ENCODE measurements around the gene PACSIN1.

PACSIN1 gene

DNA sequence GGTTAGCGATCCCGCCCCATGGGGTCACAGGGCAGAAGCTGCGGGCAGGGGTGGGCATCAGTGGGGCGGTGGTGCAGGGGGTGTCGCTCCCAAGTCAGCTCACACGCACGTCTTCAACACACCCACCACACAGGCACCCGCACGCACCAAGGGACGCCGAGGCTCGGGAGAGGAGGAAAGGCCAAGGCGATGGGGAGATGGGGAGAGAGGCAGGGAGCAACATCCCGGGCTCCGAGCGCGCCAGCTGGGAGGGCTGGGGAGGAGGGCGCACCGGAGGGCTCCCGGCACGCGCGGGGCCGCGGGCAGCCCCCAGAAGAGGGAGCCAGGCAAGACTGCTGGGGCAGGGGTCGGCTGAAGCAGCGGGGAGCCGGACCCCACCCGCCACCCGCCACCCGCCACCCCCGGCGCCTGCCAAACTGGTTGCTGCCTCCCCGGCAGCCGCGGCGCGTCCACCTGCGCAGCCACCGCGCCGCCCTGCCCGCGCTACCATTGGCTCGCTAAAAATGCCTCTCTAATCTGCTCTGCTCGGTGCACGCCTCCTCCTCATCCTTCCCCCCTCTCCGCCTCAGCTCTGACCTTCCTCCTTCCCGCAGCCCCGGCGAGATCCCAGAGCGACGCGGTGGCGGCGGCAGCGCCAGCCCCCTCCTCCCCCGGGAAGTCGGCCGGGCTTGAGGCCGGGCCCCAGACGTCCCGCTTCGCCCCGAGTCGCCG lies at the start of gene PACSIN1:
TSS of gene PACSIN1 (plus strand) at position 546 of the 711 bp plus-strand sequence. CDS start 60,230 bp downstream, outside the sequence.
- DNase-seq, result no peak

- no peak for DNase-seq
Measured at GRCh38 chr6:34416877-34417371, 49.0 kb upstream of the PACSIN1 start.

GRCh38 chr6:34418367-34418766 lies 47.5 kb upstream of the PACSIN1 start:
- no peak for DNase-seq

- DNase-seq, result no peak
Measured at GRCh38 chr6:34423254-34423653, 42.6 kb upstream of the PACSIN1 start.

- no peak for DNase-seq
Measured at GRCh38 chr6:34424200-34425131, 41.4 kb upstream of the PACSIN1 start.

DNA sequence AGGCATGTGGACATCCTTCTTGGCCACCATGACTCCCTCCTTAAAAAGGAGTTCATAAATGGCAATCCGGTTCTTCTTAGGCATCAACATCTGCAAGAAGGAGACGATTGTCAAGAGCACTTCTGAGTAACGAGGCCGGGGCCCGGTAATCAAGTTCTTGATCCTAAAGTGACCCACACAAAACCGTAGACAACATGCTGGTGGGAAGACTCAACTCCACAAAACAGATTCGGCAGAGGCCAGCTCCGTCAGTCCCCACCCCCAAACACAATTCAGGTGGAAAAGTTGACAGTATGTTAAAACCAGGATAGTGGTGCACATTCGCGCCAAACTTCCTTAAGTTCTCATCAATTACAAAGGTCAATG lies 40.8 kb upstream of the PACSIN1 start:
- no peak for DNase-seq

DNA sequence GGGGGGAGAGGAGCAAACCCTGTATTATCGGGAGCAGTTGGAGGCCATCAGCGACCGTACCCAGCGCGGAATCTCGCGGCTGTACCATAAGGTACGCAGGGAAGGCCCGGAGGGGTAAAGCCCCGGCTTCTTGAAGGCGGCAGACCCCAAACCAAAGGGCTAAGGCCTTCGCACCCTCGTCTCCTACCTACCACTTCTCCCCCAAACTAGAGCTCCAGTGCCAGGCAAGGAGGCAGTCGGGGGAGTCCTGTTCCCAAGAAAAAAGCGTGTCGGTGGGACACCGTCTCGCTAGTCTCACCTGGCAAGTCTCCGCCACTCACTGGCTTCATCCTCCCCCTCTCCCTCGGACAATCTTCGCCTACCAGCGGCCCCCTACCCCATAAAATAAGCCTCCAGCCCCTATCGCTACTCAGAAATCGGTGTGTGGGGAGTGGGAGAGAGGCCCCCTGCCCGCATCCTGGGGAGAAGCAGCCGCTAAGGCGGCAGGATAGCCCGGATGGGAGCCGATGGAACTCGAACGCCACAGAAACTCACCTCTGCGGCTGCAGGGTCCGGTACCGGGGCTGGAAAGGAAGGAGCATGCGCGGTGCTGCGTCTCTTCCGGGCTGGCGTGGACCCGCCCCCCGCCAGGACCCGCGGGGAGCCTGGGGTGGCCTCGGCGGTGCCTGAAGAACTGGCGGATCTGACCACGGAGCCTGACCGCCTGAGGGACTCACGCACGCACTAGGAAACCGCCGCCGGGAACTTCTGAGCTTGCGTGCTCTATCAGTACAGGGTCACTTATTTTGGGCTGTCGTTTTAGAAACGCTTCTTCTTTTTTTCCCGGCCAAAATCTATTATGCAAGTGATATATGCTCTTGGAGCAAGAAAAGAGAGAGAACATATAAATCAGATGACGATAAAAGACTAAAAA lies 40.1 kb upstream of the PACSIN1 start, which contains the start of gene RPS10:
TSS of gene RPS10 (minus strand) at position 572 of the 913 bp plus-strand sequence. CDS start 848 bp downstream, outside the sequence.
- DNase-seq, result peak; percentile 88

- no peak for DNase-seq
Measured at GRCh38 chr6:34435916-34436315, 30.0 kb upstream of the PACSIN1 start.

GRCh38 chr6:34436803-34437643 lies 28.9 kb upstream of the PACSIN1 start:
- no peak for DNase-seq

- no peak for DNase-seq
Measured at GRCh38 chr6:34437644-34437970, 28.3 kb upstream of the PACSIN1 start.

DNA sequence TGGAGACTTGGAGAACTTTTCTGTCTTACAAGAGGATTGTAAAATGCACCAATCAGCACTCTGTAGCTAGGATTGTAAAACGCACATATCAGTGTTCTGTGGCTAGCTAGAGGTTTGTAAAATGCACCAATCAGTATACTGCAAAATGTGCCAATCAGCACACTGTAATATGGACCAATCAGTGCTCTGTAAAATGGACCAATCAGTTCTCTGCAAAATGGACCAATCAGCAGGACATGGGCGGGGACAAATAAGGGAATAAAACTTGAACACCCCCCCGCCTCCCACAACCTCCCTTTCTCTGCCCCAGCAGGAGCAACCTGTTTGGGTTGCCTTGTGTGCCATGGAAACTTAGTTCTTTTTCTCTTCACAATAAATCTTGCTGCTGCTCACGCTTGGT lies 27.2 kb upstream of the PACSIN1 start:
- DNase-seq, result no peak

DNA sequence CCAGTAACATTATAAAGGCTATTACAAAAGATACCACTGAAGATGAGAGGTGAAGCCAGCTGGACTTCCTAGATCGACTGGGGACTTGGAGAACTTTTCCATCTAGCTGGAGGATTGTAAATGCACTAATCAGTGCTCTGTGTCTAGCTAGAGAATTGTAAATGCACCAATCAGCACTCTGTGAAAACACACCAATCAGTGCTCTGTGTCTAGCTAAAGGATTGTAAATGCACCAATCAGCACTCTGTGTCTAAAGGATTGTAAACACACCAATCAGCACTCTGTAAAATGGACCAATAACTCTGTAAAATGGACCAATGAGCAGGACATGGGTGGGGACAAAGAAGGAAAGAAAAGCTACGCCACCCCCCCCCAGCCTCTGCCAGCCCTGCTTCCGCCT lies 26.4 kb upstream of the PACSIN1 start:
- DNase-seq, result no peak

DNA sequence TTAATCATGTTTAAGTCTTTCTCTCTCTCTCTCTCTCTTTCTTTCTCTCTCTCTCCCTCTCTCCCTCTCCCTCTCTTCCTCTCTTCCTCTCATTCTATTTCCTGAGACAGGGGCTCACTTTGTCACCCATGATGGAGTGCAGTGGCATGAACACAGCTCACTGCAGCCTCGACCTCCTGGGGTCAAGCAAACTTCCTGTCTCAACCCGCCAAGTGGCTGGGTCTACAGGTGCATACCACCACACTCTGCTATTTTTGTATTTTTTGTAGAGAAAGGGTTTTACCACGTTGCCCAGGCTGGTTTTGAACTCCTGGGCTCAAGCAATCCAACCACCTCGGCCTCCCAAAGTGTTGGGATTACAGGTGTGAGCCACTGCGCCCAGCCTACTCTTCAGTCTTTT lies 24.4 kb upstream of the PACSIN1 start:
- DNase-seq, result no peak

DNA sequence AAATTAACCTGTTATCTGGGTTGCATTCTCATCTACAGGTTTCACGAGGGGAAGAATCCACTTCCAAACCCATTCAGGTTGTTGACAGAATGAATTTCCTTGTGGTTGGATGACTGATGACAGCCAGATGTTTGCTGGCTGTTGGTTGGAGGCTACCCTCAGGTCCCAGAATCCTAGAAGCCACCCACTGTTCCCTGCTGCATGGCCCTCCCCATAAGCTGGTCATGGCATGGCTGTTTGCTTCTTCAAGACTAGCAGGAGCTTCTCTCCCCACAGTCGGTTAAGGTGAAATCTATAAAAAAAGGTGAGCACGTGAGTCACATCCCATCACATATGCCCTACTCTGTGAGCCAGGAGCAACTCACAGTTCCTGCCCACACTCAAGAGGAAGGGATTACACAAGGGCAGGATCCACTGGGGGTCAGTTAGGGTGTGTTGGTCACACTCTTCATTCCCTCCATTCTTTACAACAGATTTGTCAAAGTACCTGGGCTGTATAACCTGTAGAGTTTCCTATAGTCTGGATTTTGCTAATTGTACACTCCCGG lies 20.5 kb upstream of the PACSIN1 start:
- DNase-seq, result no peak

GRCh38 chr6:34447386-34447785 lies 18.5 kb upstream of the PACSIN1 start:
- no peak for DNase-seq

- DNase-seq, result no peak
Measured at GRCh38 chr6:34447910-34448309, 18.0 kb upstream of the PACSIN1 start.

GRCh38 chr6:34451192-34451591 lies 14.7 kb upstream of the PACSIN1 start:
- DNase-seq, result no peak

DNA sequence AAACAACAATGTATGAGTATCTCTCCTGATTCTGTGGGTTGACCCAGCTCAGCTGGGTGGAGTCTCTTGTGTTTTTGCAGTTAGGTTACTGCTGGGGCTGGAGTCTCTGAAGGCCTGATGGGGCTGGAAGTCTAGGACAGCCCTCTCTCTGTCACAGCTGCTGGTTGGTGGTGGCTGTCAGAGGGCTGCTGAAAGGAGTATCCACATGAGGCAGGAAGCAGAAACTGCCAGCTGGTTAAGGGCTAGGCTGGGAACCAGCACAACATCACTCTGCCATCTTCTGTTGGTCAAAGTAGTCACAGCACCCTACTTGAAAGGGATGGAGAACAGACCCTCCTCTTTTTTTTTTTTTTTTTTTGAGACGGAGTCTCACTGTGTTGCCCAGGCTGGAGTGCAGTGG lies 10.0 kb upstream of the PACSIN1 start:
- DNase-seq, result no peak

DNA sequence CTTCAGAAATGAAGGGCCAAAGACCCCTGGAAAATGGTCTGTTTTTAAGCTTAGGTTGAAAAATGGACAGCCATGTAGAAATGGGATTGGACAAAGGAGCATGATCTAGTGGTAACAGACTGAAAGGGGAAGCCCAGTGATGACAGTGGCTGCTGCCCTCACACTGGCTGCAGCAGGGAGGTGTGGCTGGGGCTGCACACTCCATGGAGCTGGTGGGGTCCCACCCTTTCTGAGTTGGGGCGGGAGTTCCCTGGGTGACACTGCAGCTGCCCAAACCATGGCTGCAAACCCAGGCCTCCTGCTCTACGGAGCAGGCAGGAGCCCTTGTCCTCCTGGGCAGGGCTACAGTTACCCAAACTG lies 8.5 kb upstream of the PACSIN1 start:
- no peak for DNase-seq

GRCh38 chr6:34457742-34458735 lies 7.8 kb upstream of the PACSIN1 start:
- DNase-seq, result no peak

Data from GDM1 (cell line).